GM19025 (cell line): Measurements from ENCODE around the gene MEIS1.

Experiments used
- ATAC-seq: cut with Tn5 transposase; IDR thresholded peaks from one replicate; pipeline ENCODE4 v1.9.1; 2021; ENCODE audit warnings: mild to moderate bottlenecking, low read depth, moderate library complexity; ENCODE audit not compliant: unreplicated experiment

Gene MEIS1

DNA sequence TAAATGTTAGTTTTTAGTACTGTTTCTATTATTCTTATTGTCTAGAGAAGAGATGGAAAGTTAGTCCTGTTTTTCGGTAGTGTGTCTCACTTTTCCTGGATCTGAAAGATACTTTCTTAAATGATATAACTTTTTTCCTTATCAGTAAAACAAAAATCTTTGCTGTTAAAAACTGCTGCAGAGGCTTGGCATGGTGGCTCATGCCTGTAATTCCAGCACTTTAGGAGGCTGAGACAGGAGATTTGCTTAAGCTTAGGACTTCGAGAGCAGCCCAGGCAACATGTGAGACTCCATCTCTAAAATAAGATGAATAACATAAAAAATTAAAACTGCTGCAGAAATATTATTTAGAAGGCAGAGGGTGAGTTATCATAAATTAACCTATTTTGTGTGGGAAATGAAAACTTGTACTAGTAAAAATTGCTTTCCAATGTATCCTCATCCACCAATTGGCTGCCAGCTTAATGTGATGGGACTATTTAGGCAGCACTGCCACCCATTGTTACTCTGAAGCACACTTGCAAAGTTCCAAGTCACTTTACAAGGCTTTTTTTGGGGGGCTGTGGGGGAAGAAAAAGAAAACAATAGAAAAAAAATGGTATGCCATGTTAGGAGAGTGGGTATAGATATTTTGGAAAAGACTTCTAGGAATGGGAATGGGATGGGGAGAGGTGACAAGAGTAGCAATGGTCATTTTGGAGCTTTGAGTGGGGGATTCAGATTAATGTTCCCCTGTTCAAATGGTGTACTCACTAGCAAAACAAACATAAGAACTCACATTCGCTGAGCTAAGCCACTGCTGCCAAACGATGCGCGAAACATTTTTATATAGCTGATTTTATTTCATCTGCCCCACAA is 62.7 kb downstream of the MEIS1 start:
- no peak for ATAC-seq

- no peak for ATAC-seq
These were observed 63.5 kb downstream of the MEIS1 start for GRCh38 chr2:66498289-66498975.

GRCh38 chr2:66501267-66501666 is 66.3 kb downstream of the MEIS1 start:
- ATAC-seq: no peak

- no peak for ATAC-seq
These were observed 71.3 kb downstream of the MEIS1 start for GRCh38 chr2:66506265-66506664.

- ATAC-seq: no peak
These were observed 72.8 kb downstream of the MEIS1 start for GRCh38 chr2:66507673-66508201.

DNA sequence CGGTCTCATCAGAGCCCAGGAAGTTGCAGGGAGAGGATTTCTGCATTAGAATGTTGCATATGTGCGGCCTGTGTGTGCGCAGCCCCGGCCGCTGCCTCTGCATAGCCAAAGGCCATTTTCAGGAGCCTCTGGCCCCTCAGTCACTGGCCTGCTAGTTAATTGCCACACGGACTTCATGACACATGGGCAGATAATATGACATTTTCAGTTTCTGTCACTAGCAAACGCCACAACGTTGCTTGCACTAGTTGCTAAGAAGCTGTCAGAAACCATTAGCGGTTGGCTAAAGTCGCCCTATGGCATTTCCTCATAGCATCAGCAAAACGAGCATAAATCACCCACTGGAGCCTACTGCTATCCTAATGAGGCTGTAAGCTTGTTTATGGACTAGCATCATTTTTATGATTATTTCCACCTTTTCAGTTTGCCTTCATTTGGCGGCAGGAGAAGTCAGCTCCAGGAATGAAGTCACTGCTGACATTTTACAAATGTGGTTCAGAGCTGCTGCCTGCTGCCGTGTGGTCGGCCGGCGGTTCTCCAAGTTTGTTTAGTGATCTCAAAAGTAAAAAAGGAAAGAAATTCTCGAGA is 73.7 kb downstream of the MEIS1 start:
- no peak for ATAC-seq

DNA sequence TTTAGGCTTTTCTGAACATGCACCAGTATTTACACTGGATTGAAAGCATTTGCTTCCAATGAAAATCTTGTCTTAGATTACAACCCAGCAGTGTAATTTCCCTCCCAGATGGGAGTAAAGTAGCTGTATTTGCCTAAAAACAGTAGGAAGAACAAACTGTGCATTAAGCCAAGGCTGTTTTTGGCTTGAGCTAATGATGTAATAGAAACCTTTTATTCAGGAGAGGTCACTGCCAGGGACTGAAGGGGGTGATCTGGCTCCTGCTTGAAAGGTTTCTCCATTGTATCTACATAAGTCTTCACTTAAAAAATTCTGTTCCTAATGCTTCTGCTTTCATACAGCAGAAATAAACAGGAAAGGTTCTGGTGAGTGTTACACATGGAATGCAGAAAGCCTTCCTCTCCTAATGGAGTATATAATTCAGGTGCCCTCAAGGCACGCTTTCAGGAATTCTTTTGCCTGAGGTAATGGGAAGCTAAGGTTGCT is 74.4 kb downstream of the MEIS1 start:
- no peak for ATAC-seq

GRCh38 chr2:66512626-66513025 is 77.7 kb downstream of the MEIS1 start:
- no peak for ATAC-seq

- ATAC-seq: no peak
These were observed 80.8 kb downstream of the MEIS1 start for GRCh38 chr2:66515743-66516142.

DNA sequence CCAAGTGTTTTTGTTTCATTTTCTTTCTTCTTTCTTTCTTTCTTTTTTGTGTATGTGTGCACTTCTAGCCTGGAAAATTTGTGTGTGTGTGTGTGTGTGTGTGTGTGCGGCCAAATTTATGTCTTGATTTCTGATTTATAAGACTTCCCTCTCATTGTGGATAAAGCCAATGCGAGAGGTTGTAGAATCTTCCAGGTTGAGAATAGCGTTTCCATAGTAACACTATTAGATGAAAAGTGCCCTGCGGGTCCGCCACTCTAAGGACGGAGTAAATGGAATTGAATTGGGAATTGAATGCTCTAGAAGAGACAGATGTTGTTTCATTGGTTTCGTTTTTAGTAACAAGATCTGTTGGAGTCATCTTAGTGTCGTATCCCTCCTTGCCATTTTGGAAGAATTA is 81.6 kb downstream of the MEIS1 start:
- no peak for ATAC-seq

DNA sequence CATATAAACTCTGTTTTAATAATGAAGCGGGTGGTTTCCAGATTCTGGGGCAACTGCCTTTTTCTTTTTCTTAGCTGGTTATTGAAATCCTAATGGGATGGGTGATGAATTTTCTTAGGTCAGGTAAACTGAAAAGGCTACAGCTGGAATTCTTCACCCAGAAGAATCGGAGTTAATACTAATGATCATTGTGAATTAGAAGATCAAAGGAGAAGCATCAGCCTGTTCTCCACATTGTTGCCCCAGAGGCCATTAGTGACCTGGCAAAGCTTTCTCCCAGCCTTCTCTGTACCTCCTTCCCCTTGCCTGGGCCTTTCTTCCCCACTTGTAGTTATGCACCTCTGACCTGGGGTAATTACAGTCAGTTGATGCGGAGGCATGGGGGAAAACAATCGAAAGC is 82.8 kb downstream of the MEIS1 start:
- ATAC-seq: no peak

GRCh38 chr2:66519264-66519843 is 84.4 kb downstream of the MEIS1 start:
- ATAC-seq: no peak

DNA sequence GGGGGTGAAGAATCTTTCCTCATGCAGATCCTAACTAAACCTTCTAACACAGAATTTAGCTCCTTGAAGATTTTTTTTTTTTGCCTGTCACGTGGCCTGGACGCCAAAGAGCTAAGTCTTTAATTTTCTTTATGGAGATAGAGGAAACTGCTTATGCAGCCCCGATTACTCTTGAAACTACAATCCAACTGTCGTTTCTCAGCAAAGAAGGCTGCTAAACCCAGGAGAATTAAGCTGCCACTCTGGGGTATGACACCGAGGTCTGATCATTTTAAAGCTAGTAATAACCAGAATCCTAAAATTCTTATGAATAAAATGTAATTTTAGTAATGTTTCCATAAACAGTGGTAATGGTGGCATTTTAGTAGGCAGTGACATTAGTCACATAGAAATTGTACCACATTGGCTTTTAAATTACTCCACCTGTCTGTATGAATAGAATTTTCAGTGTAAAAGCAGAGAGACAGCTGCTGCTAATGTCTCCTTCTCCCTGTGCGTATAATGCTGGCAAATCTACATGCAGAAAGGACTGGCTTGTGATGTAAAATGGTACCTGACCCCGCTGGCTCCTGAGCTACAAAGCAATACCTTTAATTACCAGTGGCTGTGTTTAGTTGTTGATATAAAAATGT is 86.5 kb downstream of the MEIS1 start:
- no peak for ATAC-seq

GRCh38 chr2:66522611-66523376 is 87.9 kb downstream of the MEIS1 start:
- ATAC-seq: no peak

- ATAC-seq: no peak
These were observed 88.5 kb downstream of the MEIS1 start for GRCh38 chr2:66523377-66523969.

DNA sequence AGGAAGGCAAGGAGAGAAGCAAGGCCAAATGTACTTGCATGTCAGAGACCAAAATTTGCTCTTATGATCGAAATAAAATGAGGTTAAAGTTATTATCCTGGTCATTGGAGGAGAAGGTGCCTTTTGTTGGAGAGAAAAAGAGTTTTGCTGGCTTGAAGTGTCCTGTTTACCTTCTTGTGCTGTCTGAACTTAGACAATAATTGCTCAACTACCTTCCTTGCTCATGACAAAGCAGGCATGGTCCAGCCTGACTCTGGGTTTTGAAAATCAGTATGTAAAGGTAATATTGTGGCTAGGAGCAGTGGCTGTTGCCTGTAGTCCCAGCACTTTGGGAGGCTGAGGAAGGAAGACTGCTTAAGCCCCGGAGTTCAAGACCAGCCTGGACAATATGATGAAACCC is 89.1 kb downstream of the MEIS1 start:
- no peak for ATAC-seq

GRCh38 chr2:66525606-66526005 is 90.7 kb downstream of the MEIS1 start:
- no peak for ATAC-seq

GRCh38 chr2:66526180-66526579 is 91.3 kb downstream of the MEIS1 start:
- no peak for ATAC-seq
